Stomach smooth muscle (tissue), 2 donors: ENCODE results near the gene RHOBTB3.
"Not testable (repeated sequence)": the region's sequence is repeated elsewhere in the genome, so short reads cannot be mapped to it uniquely, and the experiment has no call there.

Experiments
- H3K27ac ChIP-seq: one replicate; pipeline ENCODE4 v1.7.0; 2013; ENCODE audit warnings: mild to moderate bottlenecking, low read length, inconsistent platforms
- H3K27me3 ChIP-seq, 2 donors: one replicate each; pipeline ENCODE4 v1.7.0; 2013; ENCODE audit warnings: low read length in 2 of 2; ENCODE audit not compliant: insufficient read depth in 2 of 2, control insufficient read depth in 1 of 2
- H3K36me3 ChIP-seq, 2 donors: one replicate each; pipeline ENCODE4 v1.7.0; 2013; ENCODE audit warnings: low read length in 2 of 2; ENCODE audit not compliant: control insufficient read depth in 2 of 2, insufficient read depth in 2 of 2
- H3K4me1 ChIP-seq: one replicate; pipeline ENCODE4 v1.7.0; 2013; ENCODE audit warnings: low read length; ENCODE audit not compliant: control insufficient read depth, insufficient read depth
- H3K4me3 ChIP-seq, 2 donors: one replicate each; pipeline ENCODE4 v1.7.0; 2013; ENCODE audit warnings: low read length in 2 of 2
- H3K9ac ChIP-seq, 2 donors: one replicate each; pipeline ENCODE4 v1.7.0; 2013; ENCODE audit warnings: low read length in 2 of 2, mild to moderate bottlenecking in 1 of 2
- H3K9me3 ChIP-seq, 2 donors: one replicate each; pipeline ENCODE4 v1.7.0; 2013; ENCODE audit warnings: low read length in 2 of 2; ENCODE audit not compliant: control insufficient read depth in 2 of 2
- donor health status: healthy.
- donor health status: Pancreatic carcinoma.

Gene RHOBTB3

DNA sequence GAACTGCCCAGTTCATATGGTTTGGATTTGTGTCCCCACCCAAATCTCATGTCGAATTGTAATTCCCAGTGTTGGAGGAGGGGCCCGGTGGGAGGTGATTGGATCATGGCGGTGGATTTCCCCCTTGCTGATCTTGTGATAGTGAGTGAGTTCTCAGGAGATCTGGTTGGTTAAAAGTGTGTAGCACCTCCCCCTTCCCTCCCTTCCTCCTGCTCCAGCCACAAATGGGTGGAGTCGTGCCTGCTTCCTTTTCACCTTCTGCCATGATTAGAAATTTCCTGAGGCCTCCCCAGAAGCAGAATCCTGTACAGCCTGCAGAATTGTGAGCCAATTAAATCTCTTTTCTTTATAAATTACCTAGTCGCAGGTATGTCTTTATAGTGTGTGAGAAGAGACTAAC is 24.9 kb upstream of the RHOBTB3 start:
- not testable (repeated sequence) for H3K27ac ChIP-seq, H3K9ac ChIP-seq, H3K4me1 ChIP-seq, H3K9me3 ChIP-seq, H3K27me3 ChIP-seq, H3K4me3 ChIP-seq, H3K36me3 ChIP-seq

DNA sequence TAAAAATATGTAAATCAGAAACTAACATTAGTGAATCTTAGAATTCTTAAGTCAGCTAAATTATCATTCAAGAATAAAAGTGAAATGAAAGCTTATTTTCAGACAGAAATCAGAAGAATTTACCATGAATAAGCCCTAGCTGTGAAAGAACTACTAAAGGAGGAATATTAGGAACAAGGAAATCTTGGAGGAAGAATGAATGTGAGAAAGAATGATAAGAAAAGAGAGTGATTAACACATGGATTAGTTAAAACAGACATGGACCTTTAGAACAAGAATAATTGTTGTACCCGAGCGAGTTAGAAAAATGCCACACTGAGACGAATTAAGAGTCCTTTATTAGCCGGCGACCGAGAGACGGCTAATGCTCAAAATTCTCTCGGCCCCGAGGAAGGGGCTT is 24.1 kb upstream of the RHOBTB3 start:
- Histone ChIP-seq H3K27me3 (no peaks in the 10 kb centered on the region), H3K27ac (no peak overlapping the region), H3K36me3 (no peaks in the 10 kb centered on the region), H3K9me3 (no peaks in the 10 kb centered on the region), H3K9ac (no peak overlapping the region), H3K4me3 (no peak overlapping the region), H3K4me1 (no peaks in the 10 kb centered on the region)

- not testable (repeated sequence) for H3K27me3 ChIP-seq, H3K4me3 ChIP-seq, H3K36me3 ChIP-seq, H3K9ac ChIP-seq, H3K9me3 ChIP-seq, H3K27ac ChIP-seq, H3K4me1 ChIP-seq
Measured at GRCh38 chr5:95707534-95708188, 23.5 kb upstream of the RHOBTB3 start.

DNA sequence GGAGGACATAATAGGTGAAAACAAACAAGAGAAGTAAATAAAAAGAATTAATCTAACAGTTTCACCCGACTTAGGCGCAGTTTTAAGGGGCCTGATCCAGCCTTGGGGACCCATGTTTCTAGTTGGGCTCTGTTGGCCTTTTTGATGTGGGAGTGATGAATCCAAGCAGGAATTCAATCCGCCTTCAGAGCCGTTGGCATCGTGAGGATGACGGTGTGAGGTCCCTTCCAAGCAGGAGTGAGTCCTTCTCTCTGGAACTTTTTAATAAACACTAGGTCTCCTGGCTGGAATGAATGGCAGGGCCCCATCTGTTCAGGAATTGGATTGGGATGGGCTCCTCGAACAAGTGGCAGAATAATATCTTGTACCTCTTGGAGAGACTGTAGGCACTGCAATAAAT is 22.3 kb upstream of the RHOBTB3 start:
- H3K9me3 ChIP-seq: no peaks in the 10 kb centered on the region
- no peaks in the 10 kb centered on the region for H3K36me3 ChIP-seq

DNA sequence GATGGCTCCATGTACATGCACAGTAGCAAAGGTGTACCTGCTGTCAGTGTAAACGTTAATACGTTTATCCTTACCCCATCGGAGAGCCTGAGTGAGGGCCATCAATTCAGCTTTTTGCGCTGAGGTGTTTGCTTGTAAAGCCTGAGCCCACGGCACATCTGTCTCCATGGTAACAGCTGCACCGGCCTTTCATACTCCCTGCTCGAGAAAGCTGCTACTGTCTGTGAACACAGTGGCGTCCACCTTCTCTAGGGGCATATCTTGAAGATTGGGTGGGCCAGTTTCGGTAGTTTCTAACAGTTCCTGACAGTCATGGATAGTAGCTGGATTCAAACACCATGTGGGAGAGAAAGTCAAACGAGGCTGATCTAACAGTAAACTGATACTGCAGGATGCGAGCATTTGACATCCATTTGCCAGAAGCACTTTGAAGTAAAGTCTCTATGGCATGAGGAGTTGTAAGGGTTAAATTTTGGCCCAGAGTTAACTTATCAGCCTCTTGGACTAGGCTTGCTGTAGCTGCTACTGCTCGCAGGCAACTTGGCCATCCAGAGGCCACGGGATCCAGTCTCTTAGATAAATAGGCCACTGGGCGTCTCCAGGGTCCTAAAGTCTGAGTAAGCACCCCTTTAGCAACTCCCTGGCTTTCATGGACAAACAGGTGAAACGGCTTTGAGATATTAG is 21.0 kb upstream of the RHOBTB3 start:
- H3K27ac ChIP-seq: no peak overlapping the region
- no peaks in the 10 kb centered on the region for H3K9me3 ChIP-seq
- no peaks in the 10 kb centered on the region for H3K4me1 ChIP-seq
- no peaks in the 10 kb centered on the region for H3K27me3 ChIP-seq
- no peak overlapping the region for H3K4me3 ChIP-seq
- H3K36me3 ChIP-seq: no peaks in the 10 kb centered on the region
- no peak overlapping the region for H3K9ac ChIP-seq

More for the DNA sequence above, 22.3 kb upstream of the RHOBTB3 start:
- Histone ChIP-seq H3K4me1 (no peaks in the 10 kb centered on the region), H3K4me3 (no peak overlapping the region), H3K27ac (no peak overlapping the region), H3K27me3 (no peaks in the 10 kb centered on the region), H3K9ac (no peak overlapping the region)

GRCh38 chr5:95710651-95711500 is 20.3 kb upstream of the RHOBTB3 start:
- H3K4me3 ChIP-seq, H3K27me3 ChIP-seq, H3K27ac ChIP-seq, H3K9ac ChIP-seq, H3K36me3 ChIP-seq, H3K9me3 ChIP-seq, H3K4me1 ChIP-seq: not testable (repeated sequence)

GRCh38 chr5:95711501-95712346 is 19.4 kb upstream of the RHOBTB3 start:
- Histone ChIP-seq H3K9me3 (no peaks in the 10 kb centered on the region), H3K27me3 (no peaks in the 10 kb centered on the region), H3K4me1 (no peaks in the 10 kb centered on the region), H3K36me3 (no peaks in the 10 kb centered on the region), H3K27ac (no peak overlapping the region), H3K4me3 (no peak overlapping the region), H3K9ac (no peak overlapping the region)

- Histone ChIP-seq H3K4me3 (no peak overlapping the region), H3K36me3 (no peaks in the 10 kb centered on the region), H3K4me1 (no peaks in the 10 kb centered on the region), H3K27me3 (no peaks in the 10 kb centered on the region), H3K27ac (no peak overlapping the region), H3K9ac (no peak overlapping the region), H3K9me3 (no peaks in the 10 kb centered on the region)
Measured at GRCh38 chr5:95712347-95712958, 18.7 kb upstream of the RHOBTB3 start.

GRCh38 chr5:95713246-95713645 is 17.9 kb upstream of the RHOBTB3 start:
- H3K9me3 ChIP-seq, H3K9ac ChIP-seq, H3K4me3 ChIP-seq, H3K27me3 ChIP-seq, H3K36me3 ChIP-seq, H3K4me1 ChIP-seq, H3K27ac ChIP-seq: not testable (repeated sequence)
